TTC549 (cell line): ENCODE results near the gene INTS14.
"Not testable (repeated sequence)": the region's sequence is repeated elsewhere in the genome, so short reads cannot be mapped to it uniquely, and the experiment has no call there.

Source experiments
- FAIRE-seq: peaks from 2 replicates; lab custom pipeline; 2012; peaks lifted over from hg19 to GRCh38; lab: Jason Lieb, UNC

Gene INTS14

DNA sequence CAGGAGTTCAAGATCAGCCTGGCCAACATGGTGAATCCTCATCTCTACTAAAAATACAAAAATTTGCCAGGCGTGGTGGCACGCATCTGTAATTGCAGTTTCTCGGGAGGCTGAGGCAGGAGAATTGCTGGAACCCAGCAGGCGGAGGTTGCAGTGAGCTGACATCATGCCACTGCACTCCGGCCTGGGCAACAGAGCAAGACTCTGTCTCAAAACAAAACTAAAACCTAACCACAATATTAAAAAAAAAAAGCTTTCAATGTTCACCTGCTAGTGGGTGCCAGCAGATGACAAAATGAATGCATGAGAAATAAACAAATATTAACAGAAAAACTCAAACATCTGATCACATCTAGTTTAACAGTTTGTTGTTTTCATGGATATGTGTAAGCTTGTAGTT, 19.8 kb upstream of the INTS14 start:
- FAIRE-seq: no peak

DNA sequence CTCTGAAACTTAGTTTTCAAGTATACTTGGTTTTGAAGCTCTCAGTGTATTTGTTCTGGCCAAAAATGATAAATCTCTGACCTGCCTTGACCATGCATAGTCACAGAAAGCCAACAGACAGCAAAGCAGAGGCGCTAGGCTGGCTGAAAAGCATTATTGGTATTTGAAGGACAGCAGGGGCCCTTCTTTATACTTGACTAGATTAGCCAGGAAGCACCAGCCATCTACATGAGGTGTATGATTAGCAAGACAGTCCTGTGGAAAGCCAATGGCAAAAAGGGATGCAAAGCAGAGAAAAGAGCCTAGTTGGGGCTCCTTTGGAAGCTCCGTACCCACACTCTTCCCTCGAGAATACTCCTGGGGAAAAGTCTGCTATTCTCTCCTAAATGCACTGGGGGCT, 18.6 kb upstream of the INTS14 start:
- FAIRE-seq: no peak

DNA sequence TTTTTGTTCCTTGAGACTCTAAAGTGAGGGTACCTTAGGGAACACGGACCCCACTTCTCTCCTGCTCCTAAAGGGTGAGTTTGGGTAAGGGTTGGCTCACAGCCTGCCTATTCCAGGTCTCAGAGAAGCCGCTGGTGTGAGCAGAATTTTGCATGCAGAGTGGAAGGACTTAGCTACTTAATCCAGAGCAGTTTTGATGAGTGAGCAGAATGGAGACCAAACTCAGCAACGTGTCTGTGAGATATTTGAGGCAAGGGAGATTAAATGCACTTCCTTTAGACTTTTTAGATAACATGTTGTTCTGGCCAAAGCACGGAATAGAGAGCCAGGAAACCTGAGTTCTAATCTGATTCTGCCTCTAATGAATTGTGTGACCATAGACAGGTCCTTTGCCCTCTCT, 15.9 kb upstream of the INTS14 start:
- FAIRE-seq: no peak

DNA sequence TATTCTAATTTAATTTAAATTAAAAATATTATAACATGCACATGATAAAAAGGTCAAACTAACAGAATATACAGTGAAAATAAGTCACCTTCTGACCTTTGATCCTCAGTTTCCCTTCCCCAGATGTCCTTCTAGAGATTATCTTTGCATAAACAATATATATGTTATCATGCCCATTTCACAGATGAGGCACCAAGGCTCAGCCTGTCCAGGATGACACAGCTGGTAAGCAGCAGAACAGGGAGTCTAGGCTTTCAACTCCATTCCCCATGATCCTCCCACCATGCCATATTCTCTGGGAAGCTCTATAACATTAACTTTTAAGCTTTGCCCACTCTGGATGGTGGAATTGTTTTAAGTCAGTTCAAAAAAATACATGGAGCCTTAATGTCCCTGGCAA, 12.2 kb upstream of the INTS14 start:
- FAIRE-seq: no peak

DNA sequence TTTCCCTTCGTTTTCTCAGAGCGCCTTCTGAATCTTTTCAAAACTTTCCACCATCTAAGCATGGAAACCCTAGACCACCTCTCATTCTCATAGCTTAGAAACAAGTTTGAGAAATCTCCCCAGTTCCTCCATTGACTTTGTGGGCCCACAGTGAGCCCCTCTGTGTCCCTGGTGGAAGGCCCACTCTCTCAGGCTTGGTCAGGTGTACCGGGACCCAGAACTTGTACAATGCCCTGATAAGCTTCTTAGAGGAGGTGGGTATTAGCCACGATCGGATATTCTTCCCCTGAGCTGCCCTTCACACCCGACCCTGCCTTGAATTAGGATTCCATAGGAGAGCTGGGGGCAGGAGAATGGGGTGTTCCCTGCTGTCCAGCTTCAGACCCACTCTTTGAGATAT, 10.7 kb upstream of the INTS14 start, which contains the start of gene SLC24A1:
Gene SLC24A1 (plus strand): TSS at position 301 of the 400 bp plus-strand sequence. CDS start 2,143 bp downstream, outside the sequence.
- no peak for FAIRE-seq

DNA sequence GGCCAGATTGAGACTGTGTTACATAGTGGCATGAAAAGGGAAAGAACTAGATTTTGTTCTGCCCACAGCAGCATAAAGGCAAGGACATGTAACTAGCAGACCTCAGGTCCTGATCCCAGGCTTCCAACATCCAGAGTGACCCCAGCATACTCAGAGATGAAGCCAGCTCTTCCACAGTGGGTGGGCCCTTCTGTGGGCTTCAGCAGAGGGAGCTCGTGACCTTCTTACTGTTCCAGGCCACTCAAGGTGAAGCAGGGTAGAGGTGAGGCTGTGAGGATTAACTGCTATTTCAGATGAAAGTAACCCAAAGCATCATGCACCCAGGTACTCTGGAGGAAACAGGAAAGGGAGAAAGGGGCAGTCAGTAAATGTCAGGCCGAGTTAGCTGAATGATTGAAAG, 9.9 kb upstream of the INTS14 start:
- FAIRE-seq: no peak

DNA sequence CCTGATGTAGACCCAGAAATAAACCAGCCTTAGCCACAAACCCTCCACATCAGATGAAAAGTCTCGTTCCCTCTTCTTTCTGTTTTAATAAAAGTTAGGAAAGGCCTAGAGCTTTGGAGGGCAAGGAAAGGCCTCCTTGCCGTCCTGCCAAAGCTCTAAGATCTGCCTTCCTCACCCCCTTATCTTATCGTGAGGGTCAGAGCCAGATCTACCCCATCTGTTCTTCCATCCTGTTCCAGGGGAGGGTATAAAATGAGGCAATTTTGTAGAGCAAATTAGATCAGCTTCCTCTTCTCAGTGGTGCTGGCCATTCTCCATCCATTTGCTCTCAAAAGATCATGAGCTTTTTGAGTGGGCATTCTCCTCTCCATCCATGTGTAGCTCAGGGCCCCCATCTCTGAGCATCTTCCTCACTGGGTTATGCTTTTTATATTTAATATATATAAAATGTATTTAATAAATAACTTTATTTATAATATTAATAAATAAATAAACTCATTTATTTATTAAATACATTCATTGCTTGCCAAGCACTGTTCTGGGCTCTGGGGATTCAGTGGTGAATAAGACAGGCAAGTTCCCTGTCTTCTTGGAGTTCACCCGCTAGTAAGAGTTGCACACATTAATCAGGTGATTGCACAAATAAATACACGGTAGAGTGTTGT, 8.8 kb upstream of the INTS14 start:
- no peak for FAIRE-seq

DNA sequence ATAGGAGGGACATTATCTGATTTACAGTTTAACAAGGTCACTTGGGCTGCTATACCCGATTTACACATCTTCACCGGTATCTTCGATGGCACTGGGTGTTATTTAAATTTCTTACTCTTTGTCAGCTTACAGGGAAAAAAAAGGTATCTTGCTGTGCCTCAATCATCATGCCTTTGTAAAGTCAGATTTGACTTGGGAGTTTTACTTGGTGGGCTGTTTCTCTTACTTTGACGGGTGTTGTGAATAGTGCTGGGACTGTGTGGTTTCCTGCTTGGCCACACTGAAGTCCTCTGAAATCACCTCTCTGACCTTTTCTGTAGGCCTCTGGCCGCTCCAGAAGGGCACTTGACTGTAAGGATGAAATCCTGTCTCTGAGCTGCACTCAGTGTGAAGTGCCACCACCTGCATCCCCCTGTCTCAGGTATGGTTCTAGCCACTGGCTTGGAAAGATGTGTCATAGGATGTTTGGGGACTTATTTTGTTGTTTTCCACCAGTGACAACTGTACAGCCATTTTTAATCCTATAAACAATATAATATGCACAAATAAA, 7.7 kb upstream of the INTS14 start:
- FAIRE-seq: no peak

DNA sequence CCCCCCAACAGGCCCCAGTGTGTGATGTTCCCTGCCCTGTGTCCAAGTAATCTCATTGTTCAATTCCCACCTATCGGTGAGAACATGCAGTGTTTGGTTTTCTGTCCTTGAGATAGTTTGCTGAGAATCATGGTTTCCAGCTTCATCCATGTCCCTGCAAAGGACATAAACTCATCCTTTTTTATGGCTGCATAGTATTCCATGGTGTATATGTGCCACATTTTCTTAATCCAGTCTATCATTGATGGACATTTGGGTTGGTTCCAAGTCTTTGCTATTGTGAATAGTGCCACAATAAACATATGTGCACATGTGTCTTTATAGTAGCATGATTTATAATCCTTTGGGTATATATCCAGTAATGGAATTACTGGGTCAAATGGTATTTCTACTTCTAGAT, 5.0 kb upstream of the INTS14 start:
- not testable (repeated sequence) for FAIRE-seq

DNA sequence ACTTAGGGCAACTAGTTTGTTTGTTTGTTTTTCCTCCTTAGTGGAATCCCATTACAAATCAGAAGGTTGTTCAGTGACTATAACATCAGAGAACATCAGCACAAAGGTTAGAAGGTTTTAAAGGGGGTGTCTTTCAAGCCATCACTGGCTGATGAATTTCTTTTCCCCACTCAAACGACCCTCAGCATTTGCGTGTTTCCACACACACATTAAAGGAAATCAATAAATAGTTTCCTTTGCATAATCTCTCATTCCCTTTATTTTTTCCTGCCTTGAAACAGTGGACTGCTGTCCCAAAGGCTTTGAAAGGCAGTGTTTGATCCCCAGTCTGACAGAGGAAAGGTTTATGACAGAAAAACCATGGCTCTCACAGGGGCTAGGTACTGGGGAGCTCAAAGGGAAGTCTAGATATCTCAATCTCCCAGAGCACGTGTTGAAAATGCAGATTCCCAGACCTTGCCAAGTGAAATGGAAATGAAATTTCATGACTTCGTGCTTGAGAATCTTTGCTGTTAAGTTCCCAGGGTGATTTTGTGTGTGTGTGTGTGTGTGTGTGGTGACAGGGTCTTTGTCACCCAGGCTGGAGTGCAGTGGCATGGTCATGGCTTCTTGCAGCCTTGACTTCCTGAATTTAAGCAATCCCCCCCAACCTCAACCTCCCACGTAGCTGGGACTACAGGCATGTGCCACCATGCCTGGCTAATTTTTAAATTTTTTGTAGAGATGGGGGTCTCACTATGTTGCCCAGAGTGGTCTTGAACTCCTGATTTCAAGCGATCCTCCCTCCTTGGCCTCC, 2.2 kb upstream of the INTS14 start:
- FAIRE-seq: no peak

DNA sequence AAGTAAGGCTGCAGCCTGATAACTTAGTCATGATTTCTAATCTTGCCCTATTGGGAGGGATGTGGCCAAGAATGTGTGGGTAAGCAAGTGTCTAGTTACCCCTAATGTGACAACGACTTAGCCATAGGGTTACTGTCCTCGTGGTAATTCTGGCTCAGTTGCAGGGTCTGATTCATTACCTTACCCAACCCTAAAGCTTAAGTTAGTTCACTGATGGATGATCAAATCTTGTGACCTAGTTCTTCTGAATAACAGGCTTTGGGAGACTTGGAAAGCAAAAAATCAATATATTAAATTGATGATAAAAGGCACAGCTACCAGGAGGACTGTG, 1.6 kb upstream of the INTS14 start:
- FAIRE-seq: no peak

DNA sequence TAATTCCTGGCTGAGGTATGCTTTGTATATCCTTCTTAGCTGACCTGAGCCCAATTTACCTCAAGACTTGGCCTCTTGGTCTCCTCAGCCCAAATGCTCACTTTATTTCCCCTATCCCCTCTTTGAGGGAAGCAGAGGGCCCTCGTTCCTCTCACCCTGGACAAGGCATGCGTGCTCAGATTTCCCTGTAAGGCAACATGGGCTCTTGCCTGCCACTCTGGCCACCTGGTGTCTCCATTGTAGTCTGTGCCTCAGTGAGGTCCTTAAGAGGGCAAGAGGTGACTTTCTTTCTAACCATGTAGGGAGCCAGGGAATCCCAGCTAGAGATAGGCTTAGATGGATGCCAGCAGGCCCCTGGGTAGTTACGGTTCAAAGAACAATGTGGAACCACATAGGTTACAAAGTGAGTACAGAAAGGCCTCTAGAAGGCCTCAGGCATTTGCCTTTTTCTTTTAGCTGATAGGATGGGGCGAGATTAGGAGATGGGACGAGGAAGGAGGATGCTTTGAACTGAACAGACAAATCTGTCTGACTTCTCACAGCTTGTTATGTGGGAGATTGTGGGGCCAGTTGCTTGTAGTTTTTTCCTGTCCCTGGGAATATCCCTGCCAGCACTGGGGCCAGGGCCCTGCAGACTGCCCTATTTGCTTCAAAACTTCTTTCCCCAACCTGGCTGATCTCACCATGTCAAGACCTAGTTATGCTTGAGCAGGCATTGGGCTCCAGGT, 1.1 kb upstream of the INTS14 start:
- FAIRE-seq: no peak

DNA sequence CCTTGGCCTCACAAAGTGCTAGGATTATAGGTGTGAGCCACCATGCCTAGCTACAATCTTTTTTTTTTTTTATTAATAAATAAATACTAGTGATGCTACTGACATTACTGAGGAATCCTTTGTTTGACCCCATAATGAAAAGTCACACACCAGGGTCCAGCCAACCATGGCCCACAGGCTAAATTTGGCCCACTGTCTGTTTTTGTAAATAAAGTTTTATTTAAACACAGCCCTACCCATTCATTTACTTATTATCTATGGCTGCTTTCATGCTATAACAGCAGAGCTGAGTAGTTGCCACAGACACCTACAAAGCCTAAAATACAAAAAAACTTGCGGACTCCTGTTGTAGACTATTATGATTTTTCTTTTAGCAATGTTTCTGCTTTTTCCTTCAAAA, 7.4 kb downstream of the INTS14 start:
- FAIRE-seq: no peak

DNA sequence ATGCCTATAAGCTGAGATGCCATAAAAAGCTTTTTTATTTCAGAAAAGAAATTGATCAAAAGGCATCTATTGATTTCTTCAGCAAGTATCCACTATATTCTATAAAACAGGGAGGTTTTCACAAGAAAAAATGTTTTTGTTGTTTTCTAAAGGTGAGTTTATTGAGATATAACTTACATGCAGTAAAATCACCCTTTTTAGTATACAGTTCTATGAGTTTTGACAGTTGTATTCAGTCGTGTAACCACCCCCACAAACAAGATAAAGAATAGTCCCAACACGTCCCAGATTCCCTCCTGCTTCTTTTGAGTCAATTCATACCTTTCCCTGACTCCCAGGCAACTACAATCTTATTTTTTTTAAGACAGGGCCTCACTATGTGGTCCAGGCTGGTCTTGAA, 7.8 kb downstream of the INTS14 start:
- FAIRE-seq: no peak

DNA sequence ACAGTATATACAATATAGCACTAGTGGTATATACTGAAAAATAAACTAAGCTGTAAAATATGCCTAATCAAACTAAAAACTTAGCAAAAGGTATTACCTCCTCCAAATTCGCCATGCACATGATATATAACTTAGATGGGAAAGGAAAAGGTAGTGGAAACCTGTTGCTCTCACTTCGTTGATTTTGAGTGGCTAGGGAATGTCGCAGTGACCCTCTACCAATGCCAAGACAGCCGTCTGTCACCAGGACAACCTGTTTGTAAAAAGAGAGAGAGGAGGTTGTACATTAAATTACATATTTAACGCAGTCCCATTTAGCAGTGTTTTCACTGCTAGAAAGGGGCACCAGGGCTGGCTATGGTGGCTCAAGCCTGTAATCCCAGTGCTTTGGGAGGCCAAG, 11.3 kb downstream of the INTS14 start:
- no peak for FAIRE-seq

DNA sequence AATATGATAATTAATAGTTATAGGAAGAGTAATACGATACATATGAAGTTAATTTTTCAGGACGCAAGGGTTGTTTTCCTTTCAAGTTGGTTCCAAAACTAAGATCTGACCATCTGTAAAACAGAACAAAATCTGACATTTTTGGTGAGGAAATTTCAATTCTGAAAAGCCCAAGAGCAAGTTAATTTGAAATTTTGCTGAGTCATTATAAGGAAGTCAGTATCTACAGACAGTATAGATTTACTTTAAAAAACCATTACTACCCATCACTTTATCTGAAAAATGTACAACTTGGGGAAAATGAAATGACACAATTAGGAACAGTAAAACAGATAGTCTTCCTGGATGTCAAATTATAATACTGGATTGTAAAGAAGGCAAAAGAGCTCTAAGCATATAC, 12.5 kb downstream of the INTS14 start:
- no peak for FAIRE-seq

DNA sequence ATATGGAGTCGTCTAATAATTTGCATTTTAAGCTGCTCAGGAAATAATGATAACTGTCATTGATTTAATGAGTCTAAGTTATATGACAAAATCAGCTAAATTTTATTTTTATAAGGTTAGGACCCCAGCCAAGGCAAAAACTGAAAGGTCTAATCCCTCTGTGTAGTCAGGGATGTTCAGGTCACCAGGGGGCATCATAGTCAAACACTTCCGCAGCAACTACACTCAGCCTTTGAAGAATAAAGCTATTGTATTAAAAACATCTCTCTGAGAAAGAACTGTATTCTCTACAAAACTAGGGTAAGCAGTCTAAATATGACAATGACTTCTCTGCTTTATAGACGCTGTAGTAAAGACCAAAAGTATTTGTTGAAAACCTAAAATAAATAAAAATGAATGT, 15.0 kb downstream of the INTS14 start:
- no peak for FAIRE-seq

DNA sequence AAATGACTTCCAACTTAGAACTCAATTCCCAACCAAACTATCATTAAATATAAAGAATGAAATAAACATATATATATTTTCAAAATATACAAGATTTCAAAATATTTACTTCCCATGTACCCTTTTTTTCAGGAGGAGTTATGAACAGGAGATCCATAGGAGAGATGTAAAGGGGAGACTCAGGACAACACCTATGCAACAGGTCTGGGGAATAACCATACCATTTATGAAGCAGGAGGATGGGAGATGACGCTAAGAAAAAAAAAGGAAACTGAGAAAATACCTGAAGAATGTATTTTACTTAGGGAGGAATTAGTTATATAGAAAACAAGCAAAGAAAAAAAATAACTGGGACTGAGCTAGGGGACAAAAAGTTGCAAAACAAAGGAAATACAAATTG, 23.8 kb downstream of the INTS14 start:
- no peak for FAIRE-seq

DNA sequence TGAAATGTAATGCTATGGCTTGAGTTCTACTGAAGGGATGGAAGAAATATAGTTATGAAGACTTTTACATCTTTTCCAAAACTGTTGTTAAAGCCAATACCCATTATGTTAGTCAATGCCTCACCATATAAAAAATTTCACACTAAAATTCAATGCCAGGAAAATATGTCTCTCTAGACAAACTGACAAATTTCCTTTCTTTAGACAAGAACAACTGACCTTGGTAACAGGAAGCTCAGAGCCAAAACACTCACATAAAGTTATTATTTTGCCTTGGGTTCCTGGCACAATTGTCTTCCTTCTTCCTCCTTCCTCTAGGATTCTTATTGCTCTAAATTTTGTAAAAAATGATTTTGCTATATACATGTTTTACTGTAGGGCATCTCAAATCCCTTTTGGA, 26.7 kb downstream of the INTS14 start:
- no peak for FAIRE-seq

DNA sequence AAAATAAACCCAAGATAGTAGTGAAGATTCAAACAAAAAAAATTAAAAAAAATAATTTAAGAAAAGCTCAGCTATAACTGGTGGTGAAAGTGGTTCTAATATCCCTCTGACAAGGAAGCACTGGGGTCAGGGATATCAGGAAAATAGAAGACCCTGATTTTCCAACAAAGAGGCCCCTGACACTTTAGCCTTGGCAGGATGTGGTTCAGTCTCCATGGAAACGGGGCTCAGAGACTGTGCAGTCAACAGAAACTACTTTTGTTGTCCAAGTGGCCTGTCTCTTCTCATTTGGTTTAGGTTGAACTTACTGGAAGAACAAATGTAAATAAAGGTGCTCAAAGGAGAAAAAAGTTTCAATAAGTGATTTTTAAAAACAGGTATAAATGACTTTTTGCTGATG, 27.2 kb downstream of the INTS14 start:
- FAIRE-seq: no peak

DNA sequence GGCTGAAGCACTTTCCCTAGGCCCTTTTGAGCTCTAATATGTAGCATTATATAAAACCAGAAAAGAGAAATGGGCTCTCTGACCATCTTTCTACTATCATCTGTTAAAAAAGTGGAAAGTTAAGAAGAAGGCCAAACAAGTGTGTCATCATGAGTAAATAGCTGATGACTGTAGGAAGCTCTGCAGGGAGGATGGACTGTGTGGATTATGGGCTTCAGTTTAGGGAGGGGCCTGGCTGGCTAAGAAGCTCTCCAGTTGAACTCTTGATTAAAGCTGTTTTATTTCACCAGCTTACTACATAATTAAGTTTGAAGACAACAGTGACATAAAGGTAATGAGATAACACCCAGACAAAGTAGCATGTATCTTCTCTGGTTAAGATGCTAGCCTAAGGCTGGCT, 30.6 kb downstream of the INTS14 start:
- FAIRE-seq: no peak

DNA sequence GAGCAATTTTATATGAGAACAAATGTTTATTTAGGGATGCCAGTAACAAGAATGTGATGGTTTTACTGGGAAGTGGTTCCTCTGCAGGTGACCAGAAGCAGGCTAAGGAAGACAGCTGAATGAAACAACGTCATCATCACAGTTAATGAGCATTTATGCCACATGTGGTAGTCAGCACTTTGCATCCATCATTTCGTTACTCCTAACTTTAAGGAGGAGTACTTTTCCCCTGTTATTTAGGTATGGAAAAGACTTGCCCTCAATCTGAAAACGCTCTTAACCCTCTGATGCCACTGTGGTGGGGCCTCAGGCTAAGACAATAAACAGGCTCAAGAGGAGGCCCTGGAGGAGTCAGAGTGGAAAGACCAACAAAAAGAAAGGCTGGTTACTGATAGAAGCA, 31.2 kb downstream of the INTS14 start:
- FAIRE-seq: no peak
